HCT116 (cell line): ENCODE data around the gene COL23A1. TPM values are rescaled to one million over a fixed set of nuclear protein-coding genes. Genes with fewer than 3 reads are reported as not detected.

Experiments
- ATAC-seq: fragments of 200-7000 bp; cut with Tn5 transposase; 2 replicates; pipeline ENCODE4 v1.9.1; 2020; ENCODE audit warnings: mild to moderate bottlenecking, moderate library complexity
- BruUV-seq: library from RNA; stranded (reverse); fragments of 400-500 nt; replicated peaks from 2 replicates; lab custom pipeline; 2021; lab: Mats Ljungman, UMichigan
- CTCF ChIA-PET: fragments of 300-600 bp; sonication (Branson Sonifier 250); formaldehyde crosslinking; loops from one replicate; lab custom pipeline; 2021; ENCODE audit warnings: antibody characterized with exemption; lab: Charles Lee
- POLR2A ChIA-PET: fragments of 300-600, 350-600 bp; sonication (Branson Sonifier 250); formaldehyde crosslinking; loops from one replicate; lab custom pipeline; 2021; ENCODE audit warnings: antibody characterized with exemption; lab: Charles Lee
- RAD21 ChIA-PET, 2 experiments: fragments of 300-600 bp; sonication (Branson Sonifier 250); formaldehyde crosslinking; loops; one replicate each; lab custom pipeline; 2023; ENCODE audit warnings: low total read pairs in 2 of 2; ENCODE audit not compliant: uncharacterized antibody in 2 of 2, unreplicated experiment in 2 of 2, low non-redundant PET in 1 of 2; lab: Charles Lee
- DNase-seq: peaks from one replicate; pipeline ENCODE4 v3.0.0-alpha.2; 2010; ENCODE audit warnings: low read depth, low spot score
- H2AFZ ChIP-seq: fragments of 200-600 bp; shearing (Covaris generic), sonication (generic); 2 replicates; pipeline ENCODE4 v1.6.1; 2017; ENCODE audit warnings: low read depth, mixed run types, mixed read lengths, antibody characterized with exemption, low read length; ENCODE audit not compliant: poor library complexity, severe bottlenecking
- H3K27ac ChIP-seq: 2 replicates; pipeline ENCODE4 v1.5.1; 2012; ENCODE audit warnings: low read depth, low read length
- H3K27me3 ChIP-seq: fragments of 200-600 bp; sonication (generic); 2 replicates; pipeline ENCODE4 v1.6.1; 2016; ENCODE audit warnings: mixed run types, low read length, mixed read lengths; ENCODE audit not compliant: insufficient read depth
- H3K36me3 ChIP-seq, 2 experiments: fragments of 200-500 bp in 1 of 2; fragments of 200-600 bp in 1 of 2; sonication (Bioruptor generic) in 1 of 2; sonication (generic) in 1 of 2; 2 replicates each; pipeline versions ENCODE4 v1.5.1 to v1.6.1; 2014 to 2016; ENCODE audit warnings: low read length in 2 of 2, inconsistent platforms in 1 of 2, mixed read lengths in 1 of 2, mixed run types in 1 of 2; ENCODE audit not compliant: insufficient read depth in 2 of 2, control insufficient read depth in 1 of 2
- H3K4me1 ChIP-seq, 2 experiments: fragments of 200-600 bp in 1 of 2; sonication (generic) in 1 of 2; 2 replicates each; pipeline versions ENCODE4 v1.5.1 to v1.6.1; 2012 to 2017; ENCODE audit warnings: low read length in 2 of 2, inconsistent platforms in 1 of 2, mild to moderate bottlenecking in 1 of 2, mixed read lengths in 1 of 2, mixed run types in 1 of 2, moderate library complexity in 1 of 2; ENCODE audit not compliant: insufficient read depth in 2 of 2, control insufficient read depth in 1 of 2
- H3K4me2 ChIP-seq: fragments of 200-600 bp; sonication (generic); 2 replicates; pipeline ENCODE4 v1.6.1; 2017; ENCODE audit warnings: mixed run types, low read length, mixed read lengths
- H3K4me3 ChIP-seq, 2 experiments: fragments of 200-600 bp in 1 of 2; sonication (generic) in 1 of 2; replicated peaks in 1 of 2; 2 replicates each; pipeline ENCODE4 v1.5.1; 2011 to 2016; ENCODE audit warnings: low read length in 2 of 2, control low read depth in 1 of 2, low read depth in 1 of 2, mild to moderate bottlenecking in 1 of 2, mixed read lengths in 1 of 2, mixed run types in 1 of 2
- H3K79me2 ChIP-seq: fragments of 200-600 bp; sonication (generic); 2 replicates; pipeline ENCODE4 v1.6.1; 2017; ENCODE audit warnings: mild to moderate bottlenecking, mixed run types, low read length, moderate library complexity, mixed read lengths; ENCODE audit not compliant: insufficient read depth
- H3K9ac ChIP-seq: fragments of 200-600 bp; sonication (generic); 2 replicates; pipeline ENCODE4 v1.6.1; 2016; ENCODE audit warnings: low read length, mixed read lengths
- H3K9me2 ChIP-seq: fragments of 200-600 bp; sonication (generic), shearing (Covaris generic); 2 replicates; pipeline ENCODE4 v1.6.1; 2017; ENCODE audit warnings: mixed run types, mild to moderate bottlenecking, moderate library complexity; ENCODE audit not compliant: insufficient read depth
- H3K9me3 ChIP-seq, 2 experiments: fragments of 200-500 bp in 1 of 2; fragments of 200-600 bp in 1 of 2; sonication (Bioruptor generic) in 1 of 2; sonication (generic) in 1 of 2; 2 replicates each; pipeline ENCODE4 v1.6.1; 2014 to 2017; ENCODE audit warnings: low read length in 2 of 2, mixed read lengths in 2 of 2, inconsistent platforms in 1 of 2, low read depth in 1 of 2, mild to moderate bottlenecking in 1 of 2, mixed run types in 1 of 2, moderate library complexity in 1 of 2; ENCODE audit not compliant: control insufficient read depth in 1 of 2, insufficient read depth in 1 of 2
- H4K20me1 ChIP-seq: fragments of 200-600 bp; sonication (generic), shearing (Covaris generic); 2 replicates; pipeline ENCODE4 v1.6.1; 2017; ENCODE audit warnings: mixed run types, mild to moderate bottlenecking, moderate library complexity; ENCODE audit not compliant: insufficient read depth
- CBX3 ChIP-seq: IDR thresholded peaks from 2 replicates; pipeline ENCODE4 v1.6.1; 2012; ENCODE audit warnings: low read depth
- CEBPB ChIP-seq: IDR thresholded peaks from 2 replicates; pipeline ENCODE4 v1.6.1; 2012; ENCODE audit warnings: low read depth
- CTCF ChIP-seq, 3 experiments: fragments of 200-600 bp in 1 of 3; sonication (generic) in 1 of 3; IDR thresholded peaks in 2 of 3; conservative IDR thresholded peaks in 1 of 3; 2 replicates each; pipeline ENCODE4 v1.5.1; 2012 to 2017; ENCODE audit warnings: low read depth in 2 of 3, low read length in 2 of 3, antibody characterized with exemption in 1 of 3, borderline replicate concordance in 1 of 3, control low read depth in 1 of 3, mild to moderate bottlenecking in 1 of 3, mixed read lengths in 1 of 3, mixed run types in 1 of 3, moderate library complexity in 1 of 3; ENCODE audit not compliant: insufficient read depth in 1 of 3
- EGR1 ChIP-seq: IDR thresholded peaks from 2 replicates; pipeline ENCODE4 v1.6.1; 2012; ENCODE audit warnings: low read depth
- EZH2 ChIP-seq: fragments of 200-600 bp; sonication (generic); IDR thresholded peaks from 2 replicates; pipeline ENCODE4 v1.6.1; 2017; ENCODE audit warnings: antibody characterized with exemption, mixed run types
- EZH2phosphoT487 ChIP-seq: fragments of 200-600 bp; IDR thresholded peaks from 2 replicates; pipeline ENCODE4 v1.6.1; 2018; ENCODE audit warnings: antibody characterized with exemption, borderline replicate concordance
- FOSL1 ChIP-seq: IDR thresholded peaks from 2 replicates; pipeline ENCODE4 v1.6.1; 2012; ENCODE audit warnings: low read depth
- JUND ChIP-seq: IDR thresholded peaks from 2 replicates; pipeline ENCODE4 v1.6.1; 2012
- POLR2A ChIP-seq: IDR thresholded peaks from 2 replicates; pipeline ENCODE4 v1.7.0; 2011; ENCODE audit warnings: borderline replicate concordance; ENCODE audit not compliant: insufficient read depth, insufficient read length; ENCODE audit errors: extremely low read depth
- POLR2AphosphoS5 ChIP-seq: IDR thresholded peaks from 2 replicates; pipeline ENCODE4 v1.6.1; 2011; ENCODE audit warnings: mild to moderate bottlenecking, low read depth, low read length, moderate library complexity
- RAD21 ChIP-seq: IDR thresholded peaks from 2 replicates; pipeline ENCODE4 v1.6.1; 2012; ENCODE audit warnings: low read depth, mild to moderate bottlenecking
- REST ChIP-seq: IDR thresholded peaks from 2 replicates; pipeline ENCODE4 v1.6.1; 2012; ENCODE audit warnings: low read depth
- SIN3A ChIP-seq: IDR thresholded peaks from 2 replicates; pipeline ENCODE4 v1.6.1; 2012; ENCODE audit warnings: low read depth
- SP1 ChIP-seq: IDR thresholded peaks from 2 replicates; pipeline ENCODE4 v1.6.1; 2012; ENCODE audit warnings: low read depth
- SRF ChIP-seq: IDR thresholded peaks from 2 replicates; pipeline ENCODE4 v1.6.1; 2012; ENCODE audit warnings: low read depth
- TCF7L2 ChIP-seq: IDR thresholded peaks from 2 replicates; pipeline ENCODE4 v1.7.0; 2011; ENCODE audit warnings: borderline replicate concordance, inconsistent platforms; ENCODE audit not compliant: insufficient read depth, insufficient read length; ENCODE audit errors: extremely low read depth
- ZFX ChIP-seq: fragments of 450-650 bp; IDR thresholded peaks from 2 replicates; pipeline ENCODE4 v1.6.1; 2017
- ZNF274 ChIP-seq: fragments of 200-500 bp; sonication (Bioruptor generic); IDR thresholded peaks from 2 replicates; pipeline ENCODE4 v1.6.1; 2014; ENCODE audit warnings: mild to moderate bottlenecking, low read depth, low read length, inconsistent platforms
- intact Hi-C: fragments of 100-400 bp; cut with micrococcal nuclease; formaldehyde crosslinking; loops from 2 replicates; pipeline ENCODE4 v1.10.0; 2022
- total RNA-seq: library from RNA; stranded (reverse); gene quantifications from one replicate; pipeline ENCODE4 v1.2.1, GENCODE V29; 2021; ENCODE audit not compliant: unreplicated experiment

The COL23A1 gene
- total RNA-seq, 1 experiment from 2014 or later, result not detected

- no peaks in the 10 kb centered on the region for H3K36me3 ChIP-seq
- RAD21 ChIA-PET, result no interaction called here
- POLR2A ChIA-PET, result no interaction called here
Measured at GRCh38 chr5:178425621-178426068, 164.5 kb downstream of the COL23A1 start.

More at GRCh38 chr5:178425621-178426068, 164.5 kb downstream of the COL23A1 start:
- DNase-seq, result no peak
- no peak for ATAC-seq
- Histone ChIP-seq H3K9me2 (no peaks in the 10 kb centered on the region), H2AFZ (no peak overlapping the region), H3K4me1 (no peaks in the 10 kb centered on the region), H4K20me1 (no peaks in the 10 kb centered on the region), H3K4me3 (no peak overlapping the region), H3K9ac (no peak overlapping the region), H3K27me3 (no peaks in the 10 kb centered on the region), H3K27ac (no peak overlapping the region), H3K79me2 (no peaks in the 10 kb centered on the region), H3K4me2 (no peak overlapping the region), H3K9me3 (no peaks in the 10 kb centered on the region)
- intact Hi-C loops, result no loop called here
- no TSS peak for BruUV-seq
- CTCF ChIA-PET, result no interaction called here
- TF ChIP-seq CBX3, result no peak
- no peak for TF ChIP-seq REST
- no peak for TF ChIP-seq ZFX
- TF ChIP-seq SIN3A, result no peak
- no peak for TF ChIP-seq POLR2AphosphoS5
- no peak for TF ChIP-seq POLR2A
- TF ChIP-seq RAD21, result no peak
- TF ChIP-seq EZH2, result no peak
- TF ChIP-seq CTCF (IDR thresholded peaks at IDR 0.05 in 2 of 3, conservative IDR thresholded peaks at IDR 0.05 in 1 of 3; ENCODE audit: borderline replicate concordance in 1 of 3, insufficient read depth in 1 of 3, low read depth in 2 of 3, low read length in 2 of 3), result no peak
- TF ChIP-seq JUND, result no peak
- no peak for TF ChIP-seq CEBPB
- TF ChIP-seq SRF, result no peak
- no peak for TF ChIP-seq ZNF274
- no peak for TF ChIP-seq EZH2phosphoT487
- no peak for TF ChIP-seq FOSL1
- TF ChIP-seq SP1, result no peak
- no peak for TF ChIP-seq TCF7L2
- TF ChIP-seq EGR1, result no peak
